Muscle layer of colon (tissue), 2 donors: ENCODE results near the gene HMGCLL1.

Experiments
- H3K27ac ChIP-seq: one replicate; pipeline ENCODE4 v1.7.0; 2013; ENCODE audit warnings: low read depth, mild to moderate bottlenecking, low read length, moderate library complexity
- H3K27me3 ChIP-seq, 2 donors: one replicate each; pipeline ENCODE4 v1.7.0; 2013; ENCODE audit warnings: low read length in 2 of 2, mild to moderate bottlenecking in 2 of 2; ENCODE audit not compliant: insufficient read depth in 2 of 2, control insufficient read depth in 1 of 2
- H3K36me3 ChIP-seq: one replicate; pipeline ENCODE4 v1.7.0; 2013; ENCODE audit warnings: mild to moderate bottlenecking, low read length; ENCODE audit not compliant: insufficient read depth
- H3K4me1 ChIP-seq: one replicate; pipeline ENCODE4 v1.7.0; 2013; ENCODE audit warnings: mild to moderate bottlenecking, low read length; ENCODE audit not compliant: insufficient read depth
- H3K4me3 ChIP-seq, 2 donors: one replicate each; pipeline ENCODE4 v1.7.0; 2013; ENCODE audit warnings: low read length in 2 of 2, low read depth in 1 of 2, mild to moderate bottlenecking in 1 of 2, moderate library complexity in 1 of 2
- H3K9ac ChIP-seq: one replicate; pipeline ENCODE4 v1.7.0; 2013; ENCODE audit warnings: low read length
- H3K9me3 ChIP-seq: one replicate; pipeline ENCODE4 v1.7.0; 2013; ENCODE audit warnings: mild to moderate bottlenecking, low read length
- donor health status: abdominal sarcoma.
- donor health status: Adenocarcinoma of cecum.

HMGCLL1 gene

GRCh38 chr6:55443238-55444134 lies 135.5 kb downstream of the HMGCLL1 start:
- Histone ChIP-seq H3K4me1 (no peaks in the 10 kb centered on the region), H3K9me3 (no peaks in the 10 kb centered on the region), H3K27ac (no peak overlapping the region), H3K9ac (no peak overlapping the region), H3K36me3 (no peaks in the 10 kb centered on the region), H3K4me3 (no peak overlapping the region), H3K27me3 (no peaks in the 10 kb centered on the region)

DNA sequence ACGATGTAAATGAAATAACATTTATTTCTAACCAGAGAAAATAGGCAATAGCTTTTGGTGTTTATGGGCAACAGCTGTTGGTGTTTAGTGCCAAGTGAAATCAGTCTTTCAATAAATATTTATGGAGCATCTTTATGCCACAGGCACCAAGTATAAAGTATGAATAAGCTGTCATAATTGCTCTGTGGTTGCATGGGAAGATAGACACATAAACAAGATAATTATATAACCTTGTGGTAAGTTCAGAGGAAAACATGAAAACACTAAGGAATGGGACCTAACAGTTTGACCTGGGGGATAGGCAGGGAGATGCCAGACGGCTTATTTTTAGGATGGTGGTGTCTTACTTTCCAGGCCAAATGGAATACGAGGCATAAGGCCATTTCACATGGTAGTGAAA lies 140.8 kb downstream of the HMGCLL1 start:
- Histone ChIP-seq H3K27me3 (no peaks in the 10 kb centered on the region), H3K27ac (no peak overlapping the region), H3K4me1 (no peaks in the 10 kb centered on the region), H3K9me3 (no peaks in the 10 kb centered on the region), H3K9ac (no peak overlapping the region), H3K4me3 (no peak overlapping the region), H3K36me3 (no peaks in the 10 kb centered on the region)

DNA sequence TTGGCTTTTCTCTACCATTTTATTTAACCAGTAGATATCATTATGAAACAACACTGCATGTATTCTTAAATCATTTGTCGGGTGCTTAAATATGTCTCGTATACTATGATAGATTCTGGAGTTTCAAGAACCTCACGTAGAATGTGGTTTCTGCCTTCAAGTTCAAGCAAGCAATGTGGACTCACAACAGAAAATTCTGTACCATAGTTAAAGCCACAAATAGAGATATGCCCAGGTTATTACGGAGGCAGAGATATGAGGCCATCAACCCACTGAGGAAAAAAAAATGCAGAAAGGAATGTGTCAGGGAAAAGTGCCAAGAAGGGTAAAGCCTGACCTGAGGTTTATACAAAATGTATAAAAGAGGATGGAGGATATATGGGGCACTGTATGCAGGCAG lies 141.9 kb downstream of the HMGCLL1 start:
- Histone ChIP-seq H3K4me1 (no peaks in the 10 kb centered on the region), H3K27ac (no peak overlapping the region), H3K9ac (no peak overlapping the region), H3K9me3 (no peaks in the 10 kb centered on the region), H3K36me3 (no peaks in the 10 kb centered on the region), H3K4me3 (no peak overlapping the region), H3K27me3 (no peaks in the 10 kb centered on the region)

DNA sequence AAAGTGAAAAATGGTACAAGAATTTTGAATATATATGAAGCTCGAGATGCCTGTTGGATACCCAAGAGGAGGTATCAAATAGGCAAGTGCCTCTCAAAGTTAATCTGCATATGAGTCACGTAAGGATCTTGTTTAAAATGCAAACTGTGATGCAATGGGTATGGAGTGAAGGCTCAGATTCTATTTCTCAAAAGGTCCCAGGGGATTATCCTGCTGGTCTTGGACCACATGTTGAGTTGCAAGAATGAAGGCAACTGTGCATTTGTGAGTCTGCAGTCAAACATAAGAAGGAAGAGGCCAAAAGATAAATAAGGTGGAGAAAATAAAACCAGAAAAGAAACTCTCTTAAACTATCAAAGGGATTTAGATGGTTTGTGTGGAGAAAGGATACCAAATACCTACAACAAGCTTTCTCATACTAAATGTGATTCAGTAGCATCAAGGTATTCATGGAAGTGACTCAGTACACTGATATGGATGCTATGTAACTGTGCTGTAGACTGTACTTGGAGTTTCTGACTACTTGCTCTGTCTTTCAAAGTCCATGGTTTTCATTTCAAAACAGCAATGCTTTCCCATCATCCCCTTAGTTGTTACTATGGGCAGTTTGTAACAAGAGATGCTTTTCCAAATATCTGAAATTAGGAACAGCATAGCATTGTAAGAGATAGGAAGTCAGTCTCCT lies 145.4 kb downstream of the HMGCLL1 start:
- Histone ChIP-seq H3K36me3 (no peaks in the 10 kb centered on the region), H3K9ac (no peak overlapping the region), H3K4me1 (no peaks in the 10 kb centered on the region), H3K27ac (no peak overlapping the region), H3K4me3 (no peak overlapping the region), H3K9me3 (no peaks in the 10 kb centered on the region), H3K27me3 (no peaks in the 10 kb centered on the region)

DNA sequence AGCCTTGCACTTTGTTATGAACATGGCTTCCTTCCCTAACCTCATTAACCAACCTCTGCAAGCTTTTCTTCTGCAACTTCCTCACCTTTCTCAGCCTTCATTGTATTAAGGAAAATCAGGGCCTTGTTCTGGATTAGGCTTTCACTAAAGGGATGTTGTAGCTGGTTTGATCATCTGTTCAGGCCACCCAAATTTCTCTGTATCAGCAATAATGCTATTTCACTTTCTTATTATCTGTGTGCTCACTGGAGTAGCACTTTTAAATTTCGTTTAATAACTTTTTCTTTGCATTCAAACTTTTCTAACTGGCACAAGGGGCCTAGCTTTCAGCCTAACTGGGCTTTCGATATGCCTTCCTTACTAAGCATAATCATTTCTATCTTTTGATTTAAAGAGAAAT lies 155.1 kb downstream of the HMGCLL1 start:
- H3K27me3 ChIP-seq = no peaks in the 10 kb centered on the region
- no peaks in the 10 kb centered on the region for H3K9me3 ChIP-seq
- no peak overlapping the region for H3K4me3 ChIP-seq
- no peak overlapping the region for H3K9ac ChIP-seq
- H3K27ac ChIP-seq = no peak overlapping the region
- H3K4me1 ChIP-seq = no peaks in the 10 kb centered on the region
- no peaks in the 10 kb centered on the region for H3K36me3 ChIP-seq

DNA sequence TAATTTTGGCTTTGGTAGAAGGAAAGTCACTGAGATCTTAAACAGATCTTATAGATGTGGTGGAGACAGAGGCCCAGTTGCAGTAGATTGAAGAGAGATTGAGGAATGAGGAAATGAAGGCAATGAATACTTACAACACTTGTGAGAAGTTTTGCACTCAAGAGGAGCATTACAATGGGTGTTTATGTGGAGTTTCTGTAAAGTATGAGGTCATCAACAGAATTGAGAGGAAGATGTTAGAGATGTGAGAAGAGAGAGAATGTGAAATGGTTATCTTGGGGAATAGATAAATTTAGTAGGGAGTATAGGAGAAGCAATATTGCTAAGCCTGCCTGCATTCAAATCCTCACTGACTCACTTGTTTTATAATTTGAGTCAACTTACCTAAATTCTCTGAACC lies 168.3 kb downstream of the HMGCLL1 start:
- Histone ChIP-seq H3K4me1 (no peaks in the 10 kb centered on the region), H3K27ac (no peak overlapping the region), H3K9ac (no peak overlapping the region), H3K36me3 (no peaks in the 10 kb centered on the region), H3K27me3 (no peaks in the 10 kb centered on the region), H3K4me3 (no peak overlapping the region), H3K9me3 (no peaks in the 10 kb centered on the region)

- Histone ChIP-seq H3K4me1 (no peaks in the 10 kb centered on the region), H3K9ac (no peak overlapping the region), H3K27ac (no peak overlapping the region), H3K4me3 (no peak overlapping the region), H3K36me3 (no peaks in the 10 kb centered on the region), H3K27me3 (no peaks in the 10 kb centered on the region), H3K9me3 (no peaks in the 10 kb centered on the region)
Measured at GRCh38 chr6:55405474-55406235, 173.3 kb downstream of the HMGCLL1 start.

DNA sequence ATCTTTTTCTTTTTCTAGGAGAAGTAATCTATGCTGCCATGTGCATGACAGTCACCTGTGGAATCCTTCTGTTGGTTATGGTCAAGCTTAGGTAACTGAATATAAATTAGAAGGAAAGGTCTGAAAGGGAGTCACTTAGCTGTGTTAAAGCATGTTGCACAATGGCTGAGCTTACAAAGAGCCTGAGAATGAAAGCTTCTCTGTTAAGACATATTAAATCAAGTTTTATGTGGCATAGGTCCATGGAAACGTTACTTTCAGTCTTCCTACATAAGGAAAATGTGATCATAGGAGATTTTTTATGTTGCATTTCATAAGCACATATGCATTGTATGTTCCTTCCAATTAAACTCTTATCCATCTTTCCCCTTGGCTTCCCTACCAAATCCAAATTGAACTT lies 179.6 kb downstream of the HMGCLL1 start:
- H3K4me3 ChIP-seq = no peak overlapping the region
- H3K27me3 ChIP-seq = no peaks in the 10 kb centered on the region
- no peaks in the 10 kb centered on the region for H3K9me3 ChIP-seq
- H3K36me3 ChIP-seq = no peaks in the 10 kb centered on the region
- no peak overlapping the region for H3K9ac ChIP-seq
- H3K4me1 ChIP-seq = peaks cover 5% of the 10 kb centered on the region
- H3K27ac ChIP-seq = no peak overlapping the region

GRCh38 chr6:55397986-55398385 lies 181.0 kb downstream of the HMGCLL1 start:
- no peak overlapping the region for H3K9ac ChIP-seq
- H3K27me3 ChIP-seq = no peaks in the 10 kb centered on the region
- H3K36me3 ChIP-seq = no peaks in the 10 kb centered on the region
- no peak overlapping the region for H3K27ac ChIP-seq
- H3K4me3 ChIP-seq = no peak overlapping the region
- no peaks in the 10 kb centered on the region for H3K9me3 ChIP-seq
- peaks cover 5% of the 10 kb centered on the region for H3K4me1 ChIP-seq

GRCh38 chr6:55395871-55396270 lies 183.1 kb downstream of the HMGCLL1 start:
- no peaks in the 10 kb centered on the region for H3K27me3 ChIP-seq
- H3K36me3 ChIP-seq = no peaks in the 10 kb centered on the region
- peaks cover 5% of the 10 kb centered on the region for H3K4me1 ChIP-seq
- no peak overlapping the region for H3K9ac ChIP-seq
- H3K9me3 ChIP-seq = no peaks in the 10 kb centered on the region
- H3K4me3 ChIP-seq = no peak overlapping the region
- H3K27ac ChIP-seq = no peak overlapping the region

- Histone ChIP-seq H3K36me3 (no peaks in the 10 kb centered on the region), H3K9me3 (no peaks in the 10 kb centered on the region), H3K4me3 (no peak overlapping the region), H3K4me1 (no peaks in the 10 kb centered on the region), H3K27ac (no peak overlapping the region), H3K27me3 (no peaks in the 10 kb centered on the region), H3K9ac (no peak overlapping the region)
Measured at GRCh38 chr6:55388211-55388610, 190.8 kb downstream of the HMGCLL1 start.
